ENCODE measurements around the gene SLC25A12. TPM values are rescaled to one million over a fixed set of nuclear protein-coding genes. Genes with fewer than 3 reads are reported as not detected.

The SLC25A12 gene
- total and polyA plus RNA-seq, 10 of the 15 experiments (the other 5 are each of a cell fraction or from before 2014, with no cell fraction given), result 20.9 to 50.0 (median 33.0) TPM

GRCh38 chr2:171910494-171910893, 16.4 kb upstream of the SLC25A12 start (continued):
- no peak for TF ChIP-seq MLLT1 (IDR thresholded peaks at IDR 0.05)

- Histone ChIP-seq H3K4me1 (ENCODE audit: control insufficient read depth, insufficient read depth, low read length) (no peaks in the 10 kb centered on the region), H3K9me3 (replicated peaks; ENCODE audit: control insufficient read depth, insufficient read depth, low read length) (no peaks in the 10 kb centered on the region), H3K27ac (ENCODE audit: control insufficient read depth, insufficient read depth) (no peak overlapping the region), H2AFZ (ENCODE audit: control insufficient read depth, low read depth, low read length) (no peak overlapping the region), H3K9ac (ENCODE audit: control insufficient read depth, insufficient read depth, low read length) (no peak overlapping the region), H3K27me3 (replicated peaks in 1 of 2; ENCODE audit: control insufficient read depth in 2 of 2, insufficient read depth in 2 of 2, low read length in 1 of 2) (no peaks in the 10 kb centered on the region), H3K79me2 (ENCODE audit: control insufficient read depth, insufficient read depth, low read length) (no peaks in the 10 kb centered on the region), H3K36me3 (ENCODE audit: control insufficient read depth in 2 of 2, insufficient read depth in 2 of 2, low read length in 1 of 2) (no peaks in the 10 kb centered on the region), H3K4me2 (ENCODE audit: control insufficient read depth, insufficient read depth) (no peak overlapping the region), H4K20me1 (ENCODE audit: control insufficient read depth, insufficient read depth) (no peaks in the 10 kb centered on the region), H3K4me3 (no peak overlapping the region)
- ATAC-seq (no peak), DNase-seq (ENCODE audit: low read depth, low spot score) (no peak), FAIRE-seq (no peak)
- TF ChIP-seq STAT3 (IDR thresholded peaks at IDR 0.05; ENCODE audit: low read depth, low read length), result no peak
- SMC1A ChIA-PET (ENCODE audit: uncharacterized antibody, unreplicated experiment), result no interaction called here
- CTCF ChIA-PET, result no interaction called here
- 93% methylated on average over 2 of the region's 3 CpGs for WGBS (ENCODE audit: insufficient coverage, insufficient replicate concordance, low lambda C conversion rate, missing lambda C conversion rate)
- no TSS peak for BruUV-seq (replicated peaks)
- RAD21 ChIA-PET (ENCODE audit: unreplicated experiment), result interaction anchor here (0.7 kb wide), 1 partner anchor 1235 kb away, joined by 3 read pairs; no protein-coding TSS in a partner anchor
- in situ Hi-C loops (cut with MboI), result no loop called here
- intact Hi-C loops (cut with micrococcal nuclease; ENCODE audit: unreplicated experiment), result no loop called here
- POLR2A ChIA-PET, result interaction anchor here (0.6 kb wide), 1 partner anchor 79 kb away, joined by 4 read pairs; no protein-coding TSS in a partner anchor
Measured at GRCh38 chr2:171909266-171909665, 15.2 kb upstream of the SLC25A12 start.

GRCh38 chr2:171908235-171908634, 14.2 kb upstream of the SLC25A12 start:
- POLR2A ChIA-PET, result no interaction called here
- BruUV-seq (replicated peaks), result no TSS peak
- TF ChIP-seq MTA3 (IDR thresholded peaks at IDR 0.05; ENCODE audit: borderline replicate concordance, low read length) (no peak), MEF2A (IDR thresholded peaks at IDR 0.05; ENCODE audit: insufficient read depth, low read depth, low read length) (no peak), ZBTB33 (IDR thresholded peaks at IDR 0.05) (no peak), MYB (IDR thresholded peaks at IDR 0.05; ENCODE audit: borderline replicate concordance, low read depth, low read length) (no peak), PKNOX1 (IDR thresholded peaks at IDR 0.05) (no peak), ZZZ3 (IDR thresholded peaks at IDR 0.05; ENCODE audit: control insufficient read depth, insufficient read length, low read depth) (no peak), MYC (IDR thresholded peaks at IDR 0.05; ENCODE audit: insufficient read depth, insufficient read length, insufficient replicate concordance, low read length, severe bottlenecking) (no peak), FOXM1 (IDR thresholded peaks at IDR 0.05; ENCODE audit: low read depth, low read length) (no peak), ZNF207 (IDR thresholded peaks at IDR 0.05; ENCODE audit: borderline replicate concordance) (no peak), MEF2B (IDR thresholded peaks at IDR 0.05; ENCODE audit: partially characterized antibody, poor library complexity, severe bottlenecking) (no peak)

More at GRCh38 chr2:171908235-171908634, 14.2 kb upstream of the SLC25A12 start:
- intact Hi-C loops (cut with micrococcal nuclease; ENCODE audit: unreplicated experiment), result no loop called here
- H3K27me3 ChIP-seq (replicated peaks in 1 of 2; ENCODE audit: control insufficient read depth in 2 of 2, insufficient read depth in 2 of 2, low read length in 1 of 2), result no peaks in the 10 kb centered on the region
- whole genome bisulfite sequencing (ENCODE audit: insufficient coverage, insufficient replicate concordance, low lambda C conversion rate, missing lambda C conversion rate), result 89% methylated on average over 1 of the region's 1 CpG
- no peaks in the 10 kb centered on the region for H3K4me1 ChIP-seq (ENCODE audit: control insufficient read depth, insufficient read depth, low read length)
- no peak overlapping the region for H3K4me3 ChIP-seq
- no peak overlapping the region for H3K9ac ChIP-seq (ENCODE audit: control insufficient read depth, insufficient read depth, low read length)
- DNase-seq (ENCODE audit: low read depth, low spot score) (no peak), ATAC-seq (no peak), FAIRE-seq (no peak)
- H2AFZ ChIP-seq (ENCODE audit: control insufficient read depth, low read depth, low read length), result no peak overlapping the region
- no peak overlapping the region for H3K27ac ChIP-seq (ENCODE audit: control insufficient read depth, insufficient read depth)
- no peak overlapping the region for H3K4me2 ChIP-seq (ENCODE audit: control insufficient read depth, insufficient read depth)
- ChIA-PET CTCF (no interaction called here), SMC1A (ENCODE audit: uncharacterized antibody, unreplicated experiment) (interaction anchor here (0.9 kb wide), 1 partner anchor 21 kb away, joined by 4 read pairs; no protein-coding TSS in a partner anchor), RAD21 (ENCODE audit: unreplicated experiment) (no interaction called here)
- no peaks in the 10 kb centered on the region for H3K36me3 ChIP-seq (ENCODE audit: control insufficient read depth in 2 of 2, insufficient read depth in 2 of 2, low read length in 1 of 2)
- in situ Hi-C loops (cut with MboI), result no loop called here
- H3K79me2 ChIP-seq (ENCODE audit: control insufficient read depth, insufficient read depth, low read length), result no peaks in the 10 kb centered on the region
- H4K20me1 ChIP-seq (ENCODE audit: control insufficient read depth, insufficient read depth), result no peaks in the 10 kb centered on the region
- H3K9me3 ChIP-seq (replicated peaks; ENCODE audit: control insufficient read depth, insufficient read depth, low read length), result no peaks in the 10 kb centered on the region
